HG02870 (cell line): ENCODE data around the gene SEPTIN10.
A peak's percentile ranks its signal among the peaks of the same experiment; 100 is the strongest.

Source experiments
- ATAC-seq: cut with Tn5 transposase; IDR thresholded peaks from one replicate; pipeline ENCODE4 v1.9.1; 2021; ENCODE audit warnings: mild to moderate bottlenecking, moderate library complexity; ENCODE audit not compliant: unreplicated experiment

Gene SEPTIN10

DNA sequence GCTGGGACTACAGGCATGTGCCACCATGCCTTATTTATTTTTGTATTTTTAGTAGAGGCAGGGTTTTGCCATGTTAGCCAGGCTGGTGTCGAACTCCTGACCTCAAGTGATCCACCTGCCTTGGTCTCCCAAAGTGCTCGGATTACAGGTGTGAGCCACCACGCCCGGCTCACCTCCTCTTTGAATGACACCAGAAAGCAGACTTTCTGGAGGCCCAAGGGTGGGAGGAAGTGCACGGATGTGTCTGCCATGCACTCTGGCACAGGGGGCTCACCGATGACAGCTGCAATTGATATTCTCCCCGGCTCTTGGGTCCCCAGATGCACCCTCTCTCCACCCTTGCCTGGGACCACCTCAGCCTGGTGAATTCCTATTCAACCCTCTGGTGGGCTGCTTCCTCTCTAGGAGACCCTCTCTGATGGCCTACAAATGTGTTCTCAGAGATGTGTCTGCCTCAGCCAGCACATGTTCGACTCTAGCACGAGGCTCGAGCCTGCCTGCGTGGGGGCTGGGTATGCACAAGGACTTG lies 87.3 kb downstream of the SEPTIN10 start:
- no peak for ATAC-seq

DNA sequence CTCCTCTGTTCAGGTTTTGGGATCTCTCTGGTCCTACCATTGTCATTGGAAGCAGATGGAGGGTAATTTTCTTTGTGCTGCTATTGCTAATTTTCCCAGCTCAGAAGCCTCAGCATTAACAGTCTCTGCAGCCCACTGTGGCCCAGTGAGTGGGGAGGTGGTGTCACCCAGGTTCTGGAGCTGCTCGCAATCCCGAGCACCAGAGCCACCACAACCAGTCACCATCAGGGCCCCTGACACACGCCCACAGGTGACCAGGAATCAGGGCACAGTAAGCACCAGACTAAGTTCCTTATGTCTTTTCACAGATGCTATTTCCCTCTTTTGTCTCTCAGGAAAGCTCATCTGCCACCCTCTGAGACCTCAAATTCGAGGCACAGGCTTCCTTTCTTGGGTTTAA lies 87.9 kb downstream of the SEPTIN10 start:
- ATAC-seq: no peak

DNA sequence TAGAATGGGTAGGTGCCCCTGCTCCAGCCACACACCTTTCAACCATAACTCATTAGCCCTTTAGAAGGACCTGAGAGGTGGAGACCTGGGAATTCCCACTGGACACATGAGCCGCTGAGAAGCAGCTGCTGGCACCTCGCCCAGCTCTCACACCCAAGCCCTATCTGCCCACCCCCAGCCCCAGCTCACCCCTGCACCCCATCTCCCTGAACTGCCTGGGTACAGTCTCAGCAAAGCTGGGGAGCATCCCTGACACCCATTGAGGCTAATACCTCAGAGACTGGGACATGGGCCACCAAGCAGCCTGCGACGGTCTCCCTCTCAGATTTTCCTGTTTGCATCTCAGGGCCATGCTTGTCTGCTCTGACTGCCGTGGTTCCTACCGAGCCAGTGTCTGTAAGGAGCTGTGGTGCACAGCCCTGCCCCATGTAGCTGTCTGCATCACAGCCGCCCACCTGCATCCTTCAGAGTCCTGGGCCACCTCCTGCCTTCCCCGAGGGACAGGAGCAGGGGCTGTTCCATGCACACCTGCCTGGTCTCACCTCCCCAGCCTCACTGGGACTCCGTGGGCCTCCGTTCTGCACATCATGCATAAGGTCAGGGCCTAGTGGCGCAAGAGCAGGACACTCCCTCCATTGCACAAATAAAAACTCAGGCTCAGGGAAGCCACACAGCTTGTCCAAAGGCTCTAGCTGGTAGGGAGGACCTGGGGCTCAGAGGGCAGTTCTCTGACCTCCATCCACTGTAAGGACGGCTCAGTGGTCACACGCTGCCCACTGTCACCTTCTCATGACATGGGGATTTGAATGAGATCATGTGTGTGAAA lies 90.0 kb downstream of the SEPTIN10 start:
- no peak for ATAC-seq

DNA sequence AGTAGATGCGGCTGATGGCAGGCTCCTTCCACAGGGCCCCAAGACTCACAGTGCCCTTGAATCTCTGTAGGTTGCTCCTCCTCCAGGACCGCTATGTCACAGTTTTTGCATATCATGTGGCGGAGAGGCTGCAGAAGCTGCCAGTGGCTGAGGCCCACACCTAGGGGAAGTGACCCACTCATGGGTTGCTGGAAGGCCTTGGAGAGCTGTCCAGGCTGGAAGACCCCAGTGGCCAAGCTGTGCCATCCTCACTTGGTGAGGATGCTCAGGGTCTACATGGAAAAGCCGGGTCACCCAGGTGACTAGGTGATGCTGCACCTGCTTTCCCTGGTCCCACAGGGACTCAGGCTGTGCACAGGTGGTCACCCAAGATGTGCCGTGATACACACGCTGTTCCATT lies 90.6 kb downstream of the SEPTIN10 start:
- ATAC-seq: no peak

DNA sequence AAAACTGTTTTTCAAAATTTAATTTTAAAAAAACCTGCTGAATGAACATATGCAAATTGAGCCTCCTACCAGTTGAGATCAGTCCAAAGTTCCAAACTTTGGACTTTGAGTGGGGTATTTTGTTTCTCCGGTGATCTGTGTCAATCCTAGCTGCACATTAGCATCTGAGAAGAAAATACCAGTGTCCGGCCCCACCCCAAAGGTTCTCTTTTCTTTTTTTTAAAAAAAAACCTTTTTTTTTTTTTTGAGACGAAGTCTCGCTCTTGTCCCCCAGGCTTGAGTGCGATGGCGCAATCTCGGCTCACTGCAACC lies 91.7 kb downstream of the SEPTIN10 start:
- no peak for ATAC-seq

DNA sequence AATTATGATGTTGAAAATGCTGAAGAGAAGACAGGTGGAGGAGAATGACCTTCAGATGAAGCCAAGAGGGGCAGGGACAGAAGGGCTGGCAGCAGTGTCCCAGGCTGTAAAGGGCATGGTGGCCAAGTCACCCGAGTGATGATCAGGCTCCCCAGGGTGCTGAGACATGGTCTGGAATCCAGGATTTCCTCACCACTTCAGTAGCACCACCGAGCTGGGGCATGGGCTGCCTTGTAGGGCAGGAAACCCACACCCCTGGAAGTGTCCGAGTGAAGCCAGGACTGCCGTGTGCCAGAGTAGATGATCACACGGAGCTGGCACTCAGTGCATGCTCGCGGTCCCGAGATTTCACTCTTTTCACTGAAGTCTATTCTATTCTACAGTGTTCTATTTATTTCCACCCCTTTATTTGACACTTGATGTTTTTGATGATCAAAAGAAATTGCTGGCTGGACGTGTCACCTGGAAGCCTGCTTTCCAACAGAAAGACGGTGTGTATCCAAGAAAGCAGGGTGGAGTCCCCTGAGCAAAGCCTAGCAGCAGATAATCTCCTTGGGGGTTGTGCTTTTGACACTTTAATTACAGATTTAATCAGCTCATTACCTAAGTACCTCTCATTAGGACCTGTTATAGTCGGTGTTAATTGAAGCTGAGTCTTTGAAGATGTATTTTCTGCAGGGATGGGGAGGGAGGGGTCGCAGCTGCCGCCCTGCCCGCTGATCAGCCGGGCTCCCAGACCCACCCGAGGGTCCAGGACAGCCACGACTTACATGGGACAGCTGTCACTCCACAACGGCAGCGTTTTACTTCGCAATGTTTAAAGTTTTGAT lies 92.3 kb downstream of the SEPTIN10 start:
- ATAC-seq: no peak

DNA sequence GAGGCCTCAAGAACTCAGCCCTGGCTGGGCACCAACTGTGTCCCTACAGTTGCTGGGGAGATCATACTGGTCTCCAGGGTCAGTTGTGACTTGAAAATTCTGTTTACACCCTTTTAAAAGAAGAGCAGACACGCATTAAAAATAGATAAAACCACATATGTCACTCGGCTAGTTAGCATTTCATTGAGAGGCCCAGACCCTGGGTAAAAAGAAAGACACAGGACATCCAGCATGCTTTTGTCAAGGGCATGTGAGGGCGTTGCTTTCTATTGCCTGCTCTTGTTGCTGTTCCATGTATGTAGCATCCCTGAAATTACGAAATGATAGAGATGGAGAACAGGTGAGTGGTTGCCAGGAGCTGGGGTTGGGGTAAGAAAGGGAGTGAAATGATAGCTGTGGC lies 94.3 kb downstream of the SEPTIN10 start:
- no peak for ATAC-seq

DNA sequence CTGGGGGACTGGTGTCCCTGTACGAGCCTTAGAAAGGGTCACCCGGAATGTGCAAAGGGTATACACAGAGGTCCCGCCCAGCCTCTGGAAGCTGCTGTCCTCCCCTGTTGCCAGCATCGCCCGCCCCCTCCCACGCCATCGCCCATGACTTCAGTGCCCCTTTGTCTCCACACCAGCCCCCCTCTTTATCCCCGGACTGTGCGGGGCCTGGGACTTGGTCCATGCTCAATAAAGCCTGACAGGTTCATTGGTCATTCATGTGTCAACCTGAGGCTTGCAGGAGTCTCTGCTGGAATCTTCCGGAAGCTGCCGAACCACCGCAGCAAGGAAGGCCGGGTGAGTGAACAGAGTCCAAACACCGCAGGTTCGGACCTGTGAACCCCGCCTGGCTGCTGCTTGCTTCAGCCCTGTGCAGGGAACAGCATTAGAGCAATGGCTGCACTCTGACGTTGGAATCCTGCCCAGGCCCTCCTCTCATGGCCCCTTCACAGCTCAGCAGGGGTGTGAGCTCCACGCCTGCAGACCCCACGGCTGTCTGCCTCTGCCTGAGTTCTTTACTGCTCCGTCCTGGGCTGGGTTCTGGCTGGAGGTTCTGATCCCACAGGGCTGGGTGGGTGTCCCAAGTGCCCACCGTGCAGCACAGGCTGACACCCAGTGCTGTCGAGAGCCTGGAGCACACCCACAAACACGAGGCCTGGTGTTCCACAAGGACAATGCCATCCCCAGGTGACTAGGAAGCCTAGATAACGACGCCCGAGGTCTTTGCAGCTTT lies 96.5 kb downstream of the SEPTIN10 start:
- ATAC-seq: no peak

DNA sequence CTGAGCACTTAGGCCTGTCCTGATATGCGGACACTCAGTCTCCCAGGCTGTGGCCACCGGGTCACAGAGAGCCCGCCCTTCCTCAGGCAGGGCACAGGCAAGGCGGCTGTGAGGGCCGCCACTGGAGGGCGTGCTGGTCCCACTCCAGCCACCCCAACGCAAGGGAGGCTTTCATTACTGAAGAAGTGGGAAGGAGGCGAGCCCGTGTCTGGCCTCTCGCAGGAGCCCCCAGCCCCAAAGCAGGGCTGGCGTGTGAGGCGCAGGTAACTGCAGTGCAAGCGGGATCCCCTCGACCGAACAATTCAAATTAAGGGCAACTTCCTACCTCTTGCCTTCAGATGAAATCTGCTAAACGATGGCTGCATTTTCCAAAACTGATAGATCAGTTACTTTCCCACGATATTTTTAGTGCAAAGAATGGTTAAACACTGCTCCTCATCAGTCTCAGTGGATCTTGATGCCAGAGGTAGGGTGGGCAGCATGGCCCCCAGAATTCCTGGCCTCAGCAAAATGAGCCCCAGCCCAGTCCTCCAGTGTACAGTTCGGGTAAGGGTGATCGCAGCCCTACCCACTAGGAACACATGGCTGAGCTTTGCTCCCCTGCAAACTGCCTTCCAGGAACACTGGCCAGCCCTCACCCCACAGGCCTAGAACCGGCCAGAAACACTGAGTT lies 97.2 kb downstream of the SEPTIN10 start:
- no peak for ATAC-seq

DNA sequence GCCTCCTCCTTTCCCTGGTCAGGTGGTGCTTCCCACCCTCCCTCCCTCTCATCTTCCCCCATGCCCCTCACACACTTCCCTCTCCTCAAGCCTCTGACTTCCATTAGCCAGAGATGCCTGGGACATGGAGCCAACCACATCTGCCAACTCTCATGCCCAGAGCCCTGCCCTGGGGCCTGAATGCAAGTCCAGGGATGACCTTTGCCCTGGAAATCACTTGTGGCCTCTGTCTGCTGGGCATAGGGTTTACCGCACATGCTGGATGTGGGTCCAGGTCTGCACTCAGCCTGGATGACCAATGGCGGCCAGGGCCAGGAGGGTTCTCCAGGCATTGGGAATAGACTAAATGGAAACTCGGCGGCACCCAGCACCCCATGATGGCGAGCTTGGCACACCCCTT lies 98.9 kb downstream of the SEPTIN10 start:
- no peak for ATAC-seq

DNA sequence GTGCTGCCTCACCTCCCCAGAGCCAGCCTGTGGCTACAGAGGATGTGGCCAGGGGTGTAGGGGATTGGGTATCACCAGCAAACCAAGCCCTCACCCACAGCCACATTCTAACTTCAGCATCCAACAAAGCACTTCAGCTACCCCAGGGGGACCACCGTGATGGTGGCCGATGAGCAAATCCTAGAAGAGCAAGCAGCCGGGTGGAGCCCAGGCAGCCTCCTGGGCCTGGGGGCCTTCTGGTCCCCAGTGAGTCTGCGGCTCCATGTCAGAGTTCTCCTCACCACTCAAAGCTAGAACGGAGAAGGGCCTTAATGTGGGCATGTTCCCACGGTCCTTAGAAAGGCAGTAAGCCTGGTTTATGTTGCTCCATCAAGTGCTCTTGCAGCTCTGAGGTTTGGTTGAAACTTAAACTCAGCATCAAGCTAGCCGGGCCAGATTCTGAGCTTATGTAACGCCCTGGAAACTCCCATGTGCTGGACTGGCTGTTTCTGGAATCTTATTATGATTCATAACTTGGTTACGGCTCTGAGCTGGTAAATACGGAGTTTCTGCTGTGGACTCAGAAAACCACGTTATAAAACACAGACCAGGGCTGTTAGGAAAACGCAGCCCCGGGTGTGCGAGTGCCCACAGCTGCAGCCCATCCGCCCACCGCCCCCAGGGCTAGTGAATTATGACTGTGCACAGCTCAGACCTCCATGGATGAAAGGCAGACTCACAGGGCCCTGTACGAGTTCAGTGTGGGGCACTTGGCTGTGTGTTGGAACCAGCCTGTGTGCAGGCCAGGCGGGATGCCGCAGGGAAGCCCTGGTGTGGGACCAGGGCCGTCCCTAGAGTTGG lies 99.8 kb downstream of the SEPTIN10 start:
- peak; percentile 76 for ATAC-seq

DNA sequence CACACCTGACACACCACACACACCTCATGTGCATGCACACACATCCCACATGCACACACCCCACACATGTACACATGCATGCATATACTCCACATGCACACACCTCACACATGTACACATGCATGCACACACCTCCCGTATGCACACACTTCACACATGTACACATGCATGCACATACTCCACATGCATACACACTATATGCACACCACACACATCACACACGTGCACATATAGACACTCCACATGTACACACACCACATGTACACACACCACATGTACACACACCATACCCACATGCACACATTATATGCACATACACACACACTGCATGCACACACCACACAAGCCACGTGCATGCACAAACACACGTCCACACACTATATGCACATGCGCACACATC lies 100.5 kb downstream of the SEPTIN10 start:
- no peak for ATAC-seq

DNA sequence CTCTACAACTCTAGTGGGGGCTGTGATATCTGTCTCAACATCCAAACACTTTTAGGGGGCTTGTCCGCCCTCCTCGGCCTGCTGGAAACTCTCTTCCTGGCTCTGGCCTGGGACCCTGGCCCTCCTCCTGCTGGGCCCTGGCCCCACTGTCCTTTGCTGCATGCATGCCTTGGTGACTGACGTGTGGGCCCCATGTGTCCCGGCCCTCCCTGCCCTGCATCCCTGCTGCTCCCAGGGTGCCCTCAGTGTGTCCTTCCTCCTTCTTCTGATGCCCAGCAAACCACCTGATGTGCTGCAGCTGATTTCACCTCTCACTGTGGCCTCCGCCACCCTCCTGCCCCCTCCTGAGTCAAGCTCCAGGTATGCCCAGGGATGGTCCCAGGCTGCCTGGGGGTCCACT lies 101.7 kb downstream of the SEPTIN10 start:
- no peak for ATAC-seq

DNA sequence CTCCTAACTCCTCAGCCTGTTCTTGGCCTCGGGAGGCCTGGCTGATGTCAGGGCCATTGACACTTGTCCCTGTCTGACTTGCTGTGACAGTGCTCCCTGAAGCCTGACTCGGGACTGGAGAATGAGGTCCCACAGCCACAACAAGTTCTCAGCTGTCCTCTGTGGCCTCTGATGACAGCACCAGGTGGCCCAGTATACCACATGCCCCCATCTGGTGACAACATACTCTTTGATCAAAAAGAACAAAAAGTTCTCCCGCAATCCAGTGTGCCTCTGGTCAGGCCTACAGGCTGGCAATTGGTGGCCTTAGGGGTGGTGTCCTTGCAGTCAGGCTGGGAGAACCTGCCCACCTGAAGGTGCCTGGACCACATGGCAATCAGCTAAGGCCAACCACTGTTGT lies 102.6 kb downstream of the SEPTIN10 start:
- no peak for ATAC-seq

DNA sequence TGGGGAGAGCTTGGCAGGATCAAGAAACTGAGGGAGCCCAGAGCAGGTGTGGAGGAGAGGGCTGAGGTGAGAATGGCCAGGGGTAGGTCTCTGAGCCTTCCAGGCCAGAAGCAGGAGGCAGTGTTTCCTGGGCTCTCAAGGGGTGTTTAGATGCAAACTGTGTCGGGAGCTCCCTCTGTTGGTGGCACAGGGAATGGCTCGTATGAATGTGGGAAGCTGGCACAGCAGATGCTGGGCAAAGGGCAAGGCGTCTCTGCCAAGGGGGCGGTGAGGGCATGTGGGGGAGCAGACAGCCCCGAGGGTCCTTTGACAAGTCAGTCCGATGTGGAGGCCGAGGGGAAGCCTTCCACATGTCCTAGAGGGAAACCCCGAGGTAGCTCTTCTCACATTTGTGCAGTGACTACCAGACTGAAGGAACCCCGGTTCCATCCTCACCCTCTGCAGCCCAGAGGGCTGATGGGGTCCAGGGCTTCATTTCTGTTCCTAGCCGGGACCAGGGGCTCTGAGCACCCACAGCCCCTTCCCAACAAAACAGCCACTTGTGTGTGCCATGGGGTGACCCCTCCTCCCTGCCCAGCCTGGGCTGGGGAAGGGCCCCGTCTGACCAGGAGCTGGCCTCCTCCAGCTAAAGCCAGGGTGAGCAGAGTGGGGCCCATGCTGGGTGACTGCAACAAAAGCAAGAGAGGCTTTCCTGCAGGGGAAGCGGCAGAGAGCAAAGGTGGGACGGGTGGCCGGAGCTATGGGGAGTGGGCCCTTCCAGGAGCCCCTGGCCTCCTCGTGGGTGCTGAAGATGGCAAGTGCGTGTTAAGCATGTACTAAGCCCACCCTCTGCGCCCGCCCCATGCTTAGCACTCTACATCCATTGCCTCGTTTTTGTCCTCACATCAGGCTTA lies 103.4 kb downstream of the SEPTIN10 start:
- ATAC-seq: no peak

DNA sequence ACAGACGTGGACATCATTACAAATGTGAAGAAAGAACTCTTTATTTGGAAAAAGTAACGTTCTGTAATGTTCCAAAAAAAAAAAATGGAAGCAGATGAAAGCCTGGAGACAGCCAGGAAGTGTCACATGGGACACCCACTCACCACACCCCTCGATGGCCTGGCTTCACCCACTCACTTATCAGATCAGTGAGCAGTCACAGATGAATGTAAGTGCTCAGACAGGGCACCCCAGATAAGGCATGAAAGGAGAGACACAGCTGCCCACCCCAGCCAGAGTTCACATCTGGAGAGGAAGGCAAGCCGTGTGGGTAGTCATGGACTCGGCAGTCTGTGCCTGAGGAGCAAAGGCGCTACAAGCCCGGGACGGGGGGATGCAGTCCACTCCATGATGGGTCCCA lies 105.2 kb downstream of the SEPTIN10 start:
- no peak for ATAC-seq

DNA sequence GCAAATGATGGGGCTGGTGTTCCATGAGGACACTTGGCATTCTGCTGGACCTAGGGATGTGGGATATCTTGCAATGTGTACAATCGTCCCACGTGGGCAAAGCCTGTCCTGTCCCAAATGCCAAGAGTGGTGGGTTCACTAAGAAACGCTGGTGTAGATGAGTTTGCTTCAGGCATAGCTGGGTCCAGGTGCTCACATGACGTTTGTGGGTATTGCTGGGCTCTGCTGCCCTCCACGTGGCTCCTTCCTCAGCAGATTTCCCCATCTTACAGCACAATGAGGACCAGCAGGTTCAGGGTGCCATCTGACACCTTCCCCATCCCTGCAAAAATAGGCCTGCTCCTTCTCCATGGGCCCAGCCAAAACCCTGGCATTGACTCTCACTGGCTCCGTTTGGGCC lies 105.9 kb downstream of the SEPTIN10 start:
- no peak for ATAC-seq

DNA sequence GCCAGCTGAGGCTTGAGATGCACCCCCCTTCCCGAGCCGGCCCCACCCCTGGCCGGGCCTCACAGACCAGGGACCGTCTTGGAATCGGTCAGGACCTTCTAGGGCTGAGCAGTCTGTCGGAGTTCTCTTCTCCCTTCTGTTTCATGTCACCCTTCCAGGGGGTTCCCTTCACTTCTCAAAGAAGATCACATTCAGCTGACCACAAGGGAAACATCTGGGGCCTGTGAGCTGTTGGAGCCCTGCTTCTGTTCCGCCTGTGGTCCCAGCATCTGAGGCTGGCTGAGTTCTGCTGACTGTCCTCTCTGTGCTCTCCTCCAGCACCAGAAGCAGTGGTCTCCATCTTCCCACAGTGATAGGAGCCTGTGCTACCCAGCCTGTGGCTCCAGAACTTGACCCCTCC lies 106.5 kb downstream of the SEPTIN10 start:
- ATAC-seq: no peak

DNA sequence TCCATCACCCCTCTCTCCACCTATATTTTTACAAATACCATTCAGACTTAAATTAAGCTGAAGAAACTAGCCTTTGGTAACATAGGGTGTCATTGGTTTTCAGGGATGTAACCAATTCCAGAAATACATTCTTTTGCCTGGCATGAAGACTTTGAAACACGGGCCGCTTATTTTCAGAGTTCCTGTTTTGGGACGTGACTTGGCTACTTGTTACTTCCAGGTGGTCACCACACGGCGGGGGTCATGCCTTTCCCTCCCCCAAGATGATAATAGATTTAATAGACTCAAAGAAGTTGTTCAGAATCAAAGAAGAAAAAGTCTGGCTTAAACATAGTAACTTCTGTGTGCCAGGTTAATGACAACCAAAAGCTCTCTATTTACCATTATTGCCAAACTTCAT lies 110.6 kb downstream of the SEPTIN10 start:
- no peak for ATAC-seq
